Measurements from ENCODE around the gene DIS3L2. TPM values are rescaled to one million over a fixed set of nuclear protein-coding genes. Genes with fewer than 3 reads are reported as not detected.

DIS3L2 gene
- total and polyA plus RNA-seq, 8 donors, result 13.0 to 24.0 (median 16.8) TPM

- Histone ChIP-seq H3K36me3 (no peaks in the 10 kb centered on the region), H3K4me1 (peaks cover 0 to 7% (median 4%) of the 10 kb centered on the region in 3 donors), H3K4me3 (no peak overlapping the region), H3K27ac (no peak overlapping the region), H3K27me3 (no peaks in the 10 kb centered on the region), H3K9me3 (no peaks in the 10 kb centered on the region)
- intact Hi-C loops (cut with DNase I), result no loop called here
- WGBS, 2 donors, result 73 to 82% methylated on average over 1 of the region's 1 CpG
- FAIRE-seq, result no peak
- no peak for ATAC-seq
- TF ChIP-seq CTCF (IDR thresholded peaks at IDR 0.05), result no peak
- no peak for DNase-seq
Observed at GRCh38 chr2:232075859-232076258, 114.3 kb downstream of the DIS3L2 start.

GRCh38 chr2:232076272-232076671 is 114.8 kb downstream of the DIS3L2 start:
- no peaks in the 10 kb centered on the region for H3K36me3 ChIP-seq
- peaks cover 0 to 7% (median 4%) of the 10 kb centered on the region in 3 donors for H3K4me1 ChIP-seq
- no peak for TF ChIP-seq CTCF (IDR thresholded peaks at IDR 0.05)
- no peaks in the 10 kb centered on the region for H3K9me3 ChIP-seq
- H3K4me3 ChIP-seq, result no peak overlapping the region
- DNase-seq (no peak), FAIRE-seq (no peak), ATAC-seq (no peak)
- WGBS, 2 donors, result 95 to 100% methylated on average over 1 of the region's 1 CpG
- no peaks in the 10 kb centered on the region for H3K27me3 ChIP-seq
- no peak overlapping the region for H3K27ac ChIP-seq
- intact Hi-C loops (cut with DNase I), result no loop called here

DNA sequence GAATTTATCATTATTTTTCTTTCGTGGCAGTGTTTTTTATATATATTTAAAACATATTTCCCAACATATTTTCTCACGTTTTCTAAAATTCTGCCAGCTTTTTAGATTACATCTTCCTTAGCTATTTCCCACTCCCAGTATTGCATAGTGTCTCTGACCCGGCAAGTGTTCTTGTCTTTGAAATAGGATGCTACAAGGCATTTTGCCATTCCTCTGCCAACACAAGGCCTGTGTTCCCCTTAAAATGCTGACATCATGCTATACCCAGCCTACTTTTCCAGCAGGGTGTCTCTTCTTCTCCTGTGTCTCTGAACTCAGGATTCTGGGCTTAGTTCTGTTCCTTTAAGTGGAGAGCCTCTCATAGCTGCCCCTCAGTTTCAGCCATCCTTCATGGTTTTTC is 115.2 kb downstream of the DIS3L2 start:
- ATAC-seq (no peak), FAIRE-seq (no peak), DNase-seq (no peak)
- H3K4me3 ChIP-seq, result no peak overlapping the region
- peaks cover 0 to 7% (median 4%) of the 10 kb centered on the region in 3 donors for H3K4me1 ChIP-seq
- no peaks in the 10 kb centered on the region for H3K9me3 ChIP-seq
- no peak for TF ChIP-seq CTCF (IDR thresholded peaks at IDR 0.05)
- 92 to 95% methylated on average over 3 of the region's 3 CpGs for WGBS, 2 donors
- no peaks in the 10 kb centered on the region for H3K27me3 ChIP-seq
- no peak overlapping the region for H3K27ac ChIP-seq
- H3K36me3 ChIP-seq, result no peaks in the 10 kb centered on the region
- intact Hi-C loops (cut with DNase I), result no loop called here

- H3K4me3 ChIP-seq, result no peak overlapping the region
- ATAC-seq (no peak), DNase-seq (no peak), FAIRE-seq (no peak)
- no peaks in the 10 kb centered on the region for H3K27me3 ChIP-seq
- no peaks in the 10 kb centered on the region for H3K36me3 ChIP-seq
- WGBS, 2 donors, result 57% methylated on average over 5 of the region's 5 CpGs
- no peak for TF ChIP-seq CTCF (IDR thresholded peaks at IDR 0.05)
- H3K4me1 ChIP-seq, result no peaks in the 10 kb centered on the region
- H3K9me3 ChIP-seq, result no peaks in the 10 kb centered on the region
- H3K27ac ChIP-seq, result no peak overlapping the region
- intact Hi-C loops (cut with DNase I), result no loop called here
Observed at GRCh38 chr2:232085164-232085563, 123.7 kb downstream of the DIS3L2 start.

- FAIRE-seq (no peak), ATAC-seq (no peak), DNase-seq (no peak)
- Histone ChIP-seq H3K9me3 (no peaks in the 10 kb centered on the region), H3K27ac (no peak overlapping the region), H3K27me3 (no peaks in the 10 kb centered on the region), H3K4me1 (no peaks in the 10 kb centered on the region), H3K4me3 (no peak overlapping the region), H3K36me3 (no peaks in the 10 kb centered on the region)
- 88 to 95% methylated on average over 16 of the region's 16 CpGs for WGBS, 2 donors
- no peak for TF ChIP-seq CTCF (IDR thresholded peaks at IDR 0.05)
- intact Hi-C loops (cut with DNase I), result no loop called here
Observed at GRCh38 chr2:232085826-232086425, 124.4 kb downstream of the DIS3L2 start.

Measured in pancreas (tissue), 10 donors.